KMS-11 (cell line): ENCODE results near the gene PRCC.

ENCODE experiments used
- H2AFZ ChIP-seq: fragments of 200-600 bp; sonication (generic); 2 replicates; pipeline ENCODE4 v1.6.1; 2016; ENCODE audit warnings: antibody characterized with exemption, mixed run types, low read depth
- H3K27ac ChIP-seq: fragments of 200-600 bp; sonication (generic); 2 replicates; pipeline ENCODE4 v1.6.1; 2016; ENCODE audit warnings: mild to moderate bottlenecking, mixed run types
- H3K27me3 ChIP-seq: fragments of 200-600 bp; sonication (generic); 2 replicates; pipeline ENCODE4 v1.6.1; 2017; ENCODE audit warnings: mild to moderate bottlenecking, low read depth, mixed run types, moderate library complexity; ENCODE audit not compliant: insufficient read depth
- H3K36me3 ChIP-seq: fragments of 200-600 bp; sonication (generic); 2 replicates; pipeline ENCODE4 v1.6.1; 2017; ENCODE audit warnings: mild to moderate bottlenecking, mixed run types; ENCODE audit not compliant: insufficient read depth
- H3K4me1 ChIP-seq: fragments of 200-600 bp; sonication (generic); 2 replicates; pipeline ENCODE4 v1.6.1; 2016; ENCODE audit warnings: mild to moderate bottlenecking, low read depth, mixed run types; ENCODE audit not compliant: poor library complexity, severe bottlenecking
- H3K4me2 ChIP-seq: fragments of 200-600 bp; sonication (generic); 2 replicates; pipeline ENCODE4 v1.7.0; 2016; ENCODE audit warnings: mild to moderate bottlenecking, mixed run types
- H3K4me3 ChIP-seq: fragments of 200-600 bp; sonication (generic); IDR thresholded peaks from 2 replicates; pipeline ENCODE4 v1.6.1; 2017; ENCODE audit warnings: low read depth, low read length, mixed read lengths; ENCODE audit not compliant: insufficient read depth
- H3K79me2 ChIP-seq: fragments of 200-600 bp; sonication (generic); 2 replicates; pipeline ENCODE4 v1.6.1; 2016; ENCODE audit warnings: low read depth, mixed run types; ENCODE audit not compliant: insufficient read depth
- H3K9ac ChIP-seq: fragments of 200-600 bp; sonication (generic); 2 replicates; pipeline ENCODE4 v1.6.1; 2016; ENCODE audit warnings: mild to moderate bottlenecking, mixed run types
- H4K20me1 ChIP-seq: fragments of 200-600 bp; sonication (generic); 2 replicates; pipeline ENCODE4 v1.6.1; 2016; ENCODE audit warnings: mild to moderate bottlenecking, mixed run types; ENCODE audit not compliant: insufficient read depth
- TF ChIP-seq, protein P1 (sequence below): fragments of 200-600 bp; sonication (generic); conservative IDR thresholded peaks from 2 replicates; pipeline ENCODE4 v1.6.1; 2017; ENCODE audit warnings: low read depth, mild to moderate bottlenecking, antibody characterized with exemption, low read length, moderate library complexity, mixed read lengths

The PRCC gene

DNA sequence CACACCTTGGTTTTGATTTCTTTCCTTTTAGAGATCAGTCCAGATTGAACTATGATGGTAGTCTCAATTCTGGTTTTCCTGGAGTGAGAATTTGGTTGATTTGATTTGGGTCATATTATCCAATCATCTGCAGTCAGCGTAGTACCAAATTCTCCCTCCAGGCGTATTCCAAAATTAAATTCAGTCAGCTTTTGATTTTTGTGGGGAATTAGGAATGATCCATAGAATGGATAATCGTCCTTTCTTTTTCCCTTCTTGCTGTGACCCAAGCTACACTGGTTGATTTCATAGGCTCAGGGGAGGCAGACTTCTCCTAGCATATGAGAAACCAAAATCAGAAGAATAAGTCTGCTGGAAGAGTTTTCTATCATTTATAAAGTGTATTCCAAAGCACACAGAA, 4.9 kb downstream of the PRCC start:
- peaks cover 45% of the 10 kb centered on the region for H3K4me1 ChIP-seq
- TF ChIP-seq, protein P1, sequence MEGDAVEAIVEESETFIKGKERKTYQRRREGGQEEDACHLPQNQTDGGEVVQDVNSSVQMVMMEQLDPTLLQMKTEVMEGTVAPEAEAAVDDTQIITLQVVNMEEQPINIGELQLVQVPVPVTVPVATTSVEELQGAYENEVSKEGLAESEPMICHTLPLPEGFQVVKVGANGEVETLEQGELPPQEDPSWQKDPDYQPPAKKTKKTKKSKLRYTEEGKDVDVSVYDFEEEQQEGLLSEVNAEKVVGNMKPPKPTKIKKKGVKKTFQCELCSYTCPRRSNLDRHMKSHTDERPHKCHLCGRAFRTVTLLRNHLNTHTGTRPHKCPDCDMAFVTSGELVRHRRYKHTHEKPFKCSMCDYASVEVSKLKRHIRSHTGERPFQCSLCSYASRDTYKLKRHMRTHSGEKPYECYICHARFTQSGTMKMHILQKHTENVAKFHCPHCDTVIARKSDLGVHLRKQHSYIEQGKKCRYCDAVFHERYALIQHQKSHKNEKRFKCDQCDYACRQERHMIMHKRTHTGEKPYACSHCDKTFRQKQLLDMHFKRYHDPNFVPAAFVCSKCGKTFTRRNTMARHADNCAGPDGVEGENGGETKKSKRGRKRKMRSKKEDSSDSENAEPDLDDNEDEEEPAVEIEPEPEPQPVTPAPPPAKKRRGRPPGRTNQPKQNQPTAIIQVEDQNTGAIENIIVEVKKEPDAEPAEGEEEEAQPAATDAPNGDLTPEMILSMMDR, result 0 out of 2 replicates have a peak, but pooled peaks have one; percentile 18
- H3K4me2 ChIP-seq, result no peak overlapping the region
- no peak overlapping the region for H2AFZ ChIP-seq
- peaks cover 96% of the 10 kb centered on the region for H3K79me2 ChIP-seq
- no peak overlapping the region for H3K27ac ChIP-seq
- no peak overlapping the region for H3K9ac ChIP-seq
- peaks cover 5% of the 10 kb centered on the region; the same call in 1 of the 2 replicates for H4K20me1 ChIP-seq
- no peaks in the 10 kb centered on the region for H3K27me3 ChIP-seq
- no peaks in the 10 kb centered on the region; the same call in 1 of the 2 replicates for H3K36me3 ChIP-seq
- no peak overlapping the region for H3K4me3 ChIP-seq

GRCh38 chr1:156772728-156773497, 5.6 kb downstream of the PRCC start:
- H3K27me3 ChIP-seq, result no peaks in the 10 kb centered on the region
- no peak overlapping the region for H3K27ac ChIP-seq
- H3K36me3 ChIP-seq, result no peaks in the 10 kb centered on the region; the same call in 1 of the 2 replicates
- no peak overlapping the region for H2AFZ ChIP-seq
- peaks cover 49% of the 10 kb centered on the region for H3K4me1 ChIP-seq
- no peak overlapping the region for H3K4me2 ChIP-seq
- TF ChIP-seq, protein P1, result no peak
- H3K4me3 ChIP-seq, result no peak overlapping the region
- peaks cover 97% of the 10 kb centered on the region for H3K79me2 ChIP-seq
- peaks cover 12% of the 10 kb centered on the region for H4K20me1 ChIP-seq
- H3K9ac ChIP-seq, result no peak overlapping the region

- Histone ChIP-seq H3K27ac (no peak overlapping the region), H3K4me3 (no peak overlapping the region), H4K20me1 (peaks cover 16% of the 10 kb centered on the region), H3K9ac (no peak overlapping the region), H3K4me2 (no peak overlapping the region), H3K4me1 (peaks cover 48% of the 10 kb centered on the region), H3K27me3 (no peaks in the 10 kb centered on the region), H3K79me2 (peaks cover 97% of the 10 kb centered on the region), H2AFZ (no peak overlapping the region), H3K36me3 (no peaks in the 10 kb centered on the region; the same call in 1 of the 2 replicates)
- TF ChIP-seq, protein P1, result peak; percentile 43; the same call in 1 of the 2 replicates
Measured at GRCh38 chr1:156773607-156774006, 6.3 kb downstream of the PRCC start.

DNA sequence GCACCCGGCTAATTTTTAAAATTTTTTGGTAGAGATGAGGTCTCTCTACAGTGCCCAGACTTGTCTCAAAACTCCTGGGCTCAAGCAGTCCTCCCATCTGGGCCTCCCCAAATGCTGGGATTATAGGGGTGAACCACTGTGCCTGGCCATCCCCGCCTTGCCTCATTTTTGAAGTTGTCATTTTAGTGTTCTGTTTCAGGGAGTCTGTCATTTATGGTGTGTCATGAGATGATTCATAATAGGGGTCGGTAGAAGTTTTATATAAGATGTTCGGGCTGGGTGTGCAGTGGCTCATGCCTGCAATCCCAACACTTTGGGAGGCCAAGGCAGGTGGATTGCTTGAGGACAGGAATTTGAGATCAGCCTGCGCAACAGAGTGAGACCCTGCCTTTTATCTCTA, 8.5 kb downstream of the PRCC start:
- H2AFZ ChIP-seq, result no peak overlapping the region
- H3K27ac ChIP-seq, result no peak overlapping the region
- H3K4me3 ChIP-seq, result no peak overlapping the region
- H3K4me1 ChIP-seq, result peaks cover 33% of the 10 kb centered on the region
- H3K27me3 ChIP-seq, result no peaks in the 10 kb centered on the region
- H3K9ac ChIP-seq, result no peak overlapping the region
- TF ChIP-seq, protein P1, result no peak
- H3K4me2 ChIP-seq, result no peak overlapping the region
- H3K36me3 ChIP-seq, result no peaks in the 10 kb centered on the region; the same call in 1 of the 2 replicates
- peaks cover 21% of the 10 kb centered on the region for H4K20me1 ChIP-seq
- peaks cover 91% of the 10 kb centered on the region for H3K79me2 ChIP-seq
